Measurements from ENCODE around the gene PDE5A.
"Not testable (repeated sequence)": the region's sequence is repeated elsewhere in the genome, so short reads cannot be mapped to it uniquely, and the experiment has no call there.

The PDE5A gene

DNA sequence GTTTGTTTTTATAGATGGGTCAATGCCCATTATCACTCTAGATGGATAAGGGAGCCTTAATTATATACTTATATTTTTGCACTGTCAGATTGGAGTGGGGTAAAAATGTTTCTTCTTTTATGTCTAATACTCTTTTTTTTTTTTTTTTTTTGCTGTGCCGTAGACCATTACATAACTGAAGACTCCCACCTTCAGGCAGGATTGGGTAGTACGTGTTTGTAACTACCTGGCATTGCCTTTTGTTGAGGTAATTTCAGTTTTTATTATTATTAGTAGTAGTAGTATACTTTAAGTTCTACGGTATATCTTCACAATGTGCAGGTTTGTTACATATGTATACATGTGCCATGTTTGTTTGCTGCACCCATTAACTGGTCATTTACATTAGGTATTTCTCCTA is 165.9 kb downstream of the PDE5A start:
- FAIRE-seq: not testable (repeated sequence)

DNA sequence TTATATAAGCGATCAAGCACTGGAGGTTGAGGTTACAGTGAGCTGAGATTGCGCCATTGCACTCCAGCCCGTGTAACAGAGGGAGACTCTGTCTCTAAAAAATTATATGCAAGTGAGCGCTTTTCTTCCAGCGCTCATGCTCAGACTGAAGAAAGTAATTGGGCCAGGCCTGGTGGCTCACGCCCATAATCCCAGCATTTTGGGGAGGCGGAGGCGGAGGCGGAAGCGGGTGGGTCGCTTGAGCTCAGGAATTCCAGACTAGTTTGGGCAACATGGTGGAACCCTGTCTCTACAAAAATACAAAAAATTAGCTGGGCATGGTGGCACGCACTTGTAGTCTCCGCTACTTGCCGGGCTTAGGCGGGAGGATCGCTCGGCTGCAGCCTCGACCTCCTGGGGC is 172.9 kb downstream of the PDE5A start:
- not testable (repeated sequence) for FAIRE-seq

DNA sequence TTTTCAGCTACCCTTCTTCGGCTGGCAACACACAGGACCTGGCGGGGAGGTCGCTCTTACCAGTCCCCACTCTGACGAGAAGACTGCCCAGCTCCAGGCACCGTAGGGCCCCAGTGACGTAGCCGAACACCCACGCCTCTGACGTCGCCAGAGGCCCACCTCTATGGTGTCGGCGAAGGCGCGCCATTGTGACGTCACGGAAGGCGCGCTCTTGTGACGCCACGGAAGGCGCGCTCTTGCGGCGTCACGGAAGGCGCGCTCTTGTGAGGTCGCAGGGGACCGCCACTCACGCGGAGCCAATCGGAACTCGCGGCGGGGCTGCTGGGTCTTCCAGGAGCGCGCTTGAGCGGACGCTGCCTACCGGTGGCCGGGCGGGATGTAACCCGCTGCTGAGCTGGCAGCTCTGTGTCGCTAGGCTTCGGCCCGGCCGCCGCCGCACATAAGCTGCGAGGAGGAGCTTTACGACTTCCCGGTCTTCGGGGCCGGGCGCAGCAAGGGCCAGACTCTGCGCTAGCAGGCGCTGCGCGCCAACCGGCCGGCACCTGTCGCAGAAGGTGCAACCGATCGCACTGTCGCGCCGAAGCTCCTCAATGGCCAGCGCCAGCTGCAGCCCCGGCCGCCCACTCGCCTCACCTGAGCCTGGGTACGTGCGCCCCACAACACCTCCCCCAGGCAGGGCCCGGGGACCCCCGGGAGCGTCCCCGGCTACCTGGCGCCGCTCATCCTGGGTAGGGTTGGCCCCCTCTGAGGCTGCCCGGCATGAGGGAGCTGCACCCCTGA is 173.9 kb downstream of the PDE5A start:
- not testable (repeated sequence) for FAIRE-seq

DNA sequence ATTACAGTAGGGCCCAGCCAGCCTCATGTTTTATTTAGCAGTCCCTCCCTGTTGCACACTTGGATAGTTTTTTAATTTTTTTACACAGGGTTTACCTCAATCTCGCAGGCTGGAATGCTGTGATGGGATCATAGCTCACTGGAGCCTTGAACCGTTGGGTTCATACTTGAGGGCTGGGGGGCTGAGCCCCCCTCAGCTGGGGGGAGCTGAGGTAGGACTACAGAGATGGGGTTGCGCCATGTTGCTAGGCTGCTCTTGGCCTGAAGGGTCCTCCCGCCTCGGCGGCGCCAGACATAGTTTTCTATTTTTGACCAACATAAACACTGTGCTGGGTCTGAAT is 174.5 kb downstream of the PDE5A start:
- not testable (repeated sequence) for FAIRE-seq

DNA sequence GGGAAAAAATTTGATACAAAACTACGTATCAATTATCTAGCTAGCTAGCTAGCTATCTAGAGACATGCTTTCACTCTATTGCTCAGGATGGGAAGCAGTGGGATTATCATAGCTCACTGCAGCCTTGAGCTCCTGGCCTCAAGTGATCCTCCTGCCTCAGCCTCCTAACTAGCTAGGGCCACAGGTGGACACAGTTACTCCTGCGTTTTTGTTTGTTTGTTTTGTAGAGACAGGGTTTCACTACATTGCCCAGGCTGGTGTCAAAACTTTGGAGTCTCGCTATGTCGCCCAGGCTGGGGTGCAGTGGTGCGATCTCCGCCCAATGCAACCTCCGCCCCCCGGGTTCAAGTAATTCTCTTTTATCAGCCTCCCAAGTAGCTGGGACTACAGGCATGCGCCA is 175.3 kb downstream of the PDE5A start:
- not testable (repeated sequence) for FAIRE-seq

DNA sequence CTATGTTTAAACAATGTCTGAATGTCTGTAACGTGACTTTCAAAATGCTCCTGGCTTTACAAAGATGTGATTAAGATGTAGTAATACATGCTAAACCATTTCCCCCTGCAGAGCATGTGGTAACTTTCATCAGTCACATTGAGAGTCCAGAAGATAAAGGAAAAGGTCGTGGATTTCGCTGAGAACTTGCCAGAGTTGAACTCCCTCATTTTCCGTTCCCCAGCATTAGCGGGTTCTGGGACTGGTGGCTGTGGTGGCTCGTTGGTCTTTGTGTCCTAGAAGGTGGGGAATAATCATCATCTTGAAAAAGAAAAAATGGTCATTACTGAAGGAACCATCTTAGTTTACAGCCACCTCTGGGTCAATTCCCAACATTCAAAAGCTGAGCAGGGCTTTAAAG is 178.8 kb downstream of the PDE5A start:
- not testable (repeated sequence) for FAIRE-seq

Measured in A204.1 (cell line).